Measurements from ENCODE around the gene BIN1.

Gene BIN1

DNA sequence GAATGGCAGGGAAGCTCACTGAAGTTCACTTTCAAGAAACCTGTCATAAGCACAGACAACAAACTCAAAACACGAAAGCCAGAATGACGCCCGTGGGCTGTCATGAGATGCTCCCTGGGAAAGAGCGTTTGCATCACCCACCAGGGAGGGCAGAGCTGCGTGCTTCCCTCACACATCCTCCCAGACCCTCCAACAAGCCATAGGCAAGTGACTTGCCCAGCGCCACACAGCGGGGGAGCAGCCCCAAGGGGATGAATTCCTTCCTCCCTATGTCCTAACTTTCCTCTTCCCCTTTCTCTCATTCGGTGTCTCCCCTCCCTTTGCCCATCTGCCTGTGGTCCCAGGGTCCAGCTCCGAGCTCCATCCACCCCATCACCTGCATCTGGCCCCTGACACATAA is 10.7 kb downstream of the BIN1 start:
- H2AFZ ChIP-seq (ENCODE audit: low read length) = no peak overlapping the region
- no peaks in the 10 kb centered on the region for H3K4me1 ChIP-seq (ENCODE audit: low read length)
- H3K79me2 ChIP-seq (ENCODE audit: low read length) = no peaks in the 10 kb centered on the region
- no peaks in the 10 kb centered on the region for H3K9me3 ChIP-seq (replicated peaks; ENCODE audit: insufficient read depth, low read length)
- H3K9ac ChIP-seq (ENCODE audit: low read length) = no peak overlapping the region
- H3K4me3 ChIP-seq (ENCODE audit: low read length) = no peak overlapping the region
- TF ChIP-seq EZH2phosphoT487 (IDR thresholded peaks at IDR 0.05; ENCODE audit: low read length) (no peak), EZH2 (optimal IDR thresholded peaks at IDR 0.05; ENCODE audit: low read depth, low read length) (no peak), CTCF (IDR thresholded peaks at IDR 0.05; ENCODE audit: low read length) (no peak)
- no peak overlapping the region for H3K4me2 ChIP-seq (ENCODE audit: low read depth, low read length)
- no peaks in the 10 kb centered on the region for H3K27me3 ChIP-seq (replicated peaks; ENCODE audit: insufficient read depth, low read length)
- H3F3A ChIP-seq (ENCODE audit: insufficient read depth, low read length) = no peaks in the 10 kb centered on the region
- no peaks in the 10 kb centered on the region for H3K36me3 ChIP-seq (replicated peaks; ENCODE audit: insufficient read depth, low read length)
- no peaks in the 10 kb centered on the region for H4K20me1 ChIP-seq (ENCODE audit: insufficient read depth, low read length)
- no peak overlapping the region for H3K27ac ChIP-seq (ENCODE audit: low read length)
- no peak for DNase-seq
- no peaks in the 10 kb centered on the region for H3K9me2 ChIP-seq (replicated peaks; ENCODE audit: insufficient read depth, low read length)

- Histone ChIP-seq H3K9me3 (replicated peaks; ENCODE audit: insufficient read depth, low read length) (no peaks in the 10 kb centered on the region), H3K4me3 (ENCODE audit: low read length) (no peak overlapping the region), H4K20me1 (ENCODE audit: insufficient read depth, low read length) (no peaks in the 10 kb centered on the region), H3K27ac (ENCODE audit: low read length) (no peak overlapping the region), H3K4me2 (ENCODE audit: low read depth, low read length) (no peak overlapping the region), H3F3A (ENCODE audit: insufficient read depth, low read length) (no peaks in the 10 kb centered on the region), H3K4me1 (ENCODE audit: low read length) (no peaks in the 10 kb centered on the region), H3K79me2 (ENCODE audit: low read length) (no peaks in the 10 kb centered on the region), H3K9me2 (replicated peaks; ENCODE audit: insufficient read depth, low read length) (no peaks in the 10 kb centered on the region), H2AFZ (ENCODE audit: low read length) (no peak overlapping the region), H3K36me3 (replicated peaks; ENCODE audit: insufficient read depth, low read length) (no peaks in the 10 kb centered on the region), H3K9ac (ENCODE audit: low read length) (no peak overlapping the region), H3K27me3 (replicated peaks; ENCODE audit: insufficient read depth, low read length) (no peaks in the 10 kb centered on the region)
- DNase-seq = no peak
- TF ChIP-seq EZH2phosphoT487 (IDR thresholded peaks at IDR 0.05; ENCODE audit: low read length) = no peak
- TF ChIP-seq CTCF (IDR thresholded peaks at IDR 0.05; ENCODE audit: low read length) = no peak
- TF ChIP-seq EZH2 (optimal IDR thresholded peaks at IDR 0.05; ENCODE audit: low read depth, low read length) = no peak
Measured at GRCh38 chr2:127095784-127096183, 11.2 kb downstream of the BIN1 start.

GRCh38 chr2:127095367-127095641 is 11.7 kb downstream of the BIN1 start:
- no peaks in the 10 kb centered on the region for H3K9me2 ChIP-seq (replicated peaks; ENCODE audit: insufficient read depth, low read length)
- TF ChIP-seq CTCF (IDR thresholded peaks at IDR 0.05; ENCODE audit: low read length) = no peak
- TF ChIP-seq EZH2phosphoT487 (IDR thresholded peaks at IDR 0.05; ENCODE audit: low read length) = no peak
- no peak for TF ChIP-seq EZH2 (optimal IDR thresholded peaks at IDR 0.05; ENCODE audit: low read depth, low read length)
- H3K9me3 ChIP-seq (replicated peaks; ENCODE audit: insufficient read depth, low read length) = no peaks in the 10 kb centered on the region
- H3K4me3 ChIP-seq (ENCODE audit: low read length) = no peak overlapping the region
- no peaks in the 10 kb centered on the region for H3K4me1 ChIP-seq (ENCODE audit: low read length)
- no peaks in the 10 kb centered on the region for H3K36me3 ChIP-seq (replicated peaks; ENCODE audit: insufficient read depth, low read length)
- no peak overlapping the region for H2AFZ ChIP-seq (ENCODE audit: low read length)
- no peaks in the 10 kb centered on the region for H3K27me3 ChIP-seq (replicated peaks; ENCODE audit: insufficient read depth, low read length)
- H3K27ac ChIP-seq (ENCODE audit: low read length) = no peak overlapping the region
- no peaks in the 10 kb centered on the region for H4K20me1 ChIP-seq (ENCODE audit: insufficient read depth, low read length)
- no peak overlapping the region for H3K4me2 ChIP-seq (ENCODE audit: low read depth, low read length)
- no peak for DNase-seq
- H3K9ac ChIP-seq (ENCODE audit: low read length) = no peak overlapping the region
- no peaks in the 10 kb centered on the region for H3F3A ChIP-seq (ENCODE audit: insufficient read depth, low read length)
- H3K79me2 ChIP-seq (ENCODE audit: low read length) = no peaks in the 10 kb centered on the region
